Pancreas (tissue), 10 donors: ENCODE measurements around the gene BRPF3. TPM values are rescaled to one million over a fixed set of nuclear protein-coding genes. Genes with fewer than 3 reads are reported as not detected.

Experiments
- ATAC-seq, 4 donors: fragments of 200-7000 bp; cut with Tn5 transposase; one replicate each; pipeline versions ENCODE4 v1.8.0 to v1.9.1; 2020; ENCODE audit warnings: mild to moderate bottlenecking in 4 of 4, moderate library complexity in 4 of 4
- DNase-seq, 6 donors: peaks; one replicate each; pipeline ENCODE4 v3.0.0-alpha.2; 2020
- FAIRE-seq: peaks from 2 replicates; lab custom pipeline; 2012; peaks lifted over from hg19 to GRCh38; lab: Jason Lieb, UNC
- H3K27ac ChIP-seq, 4 donors: fragments of 200-600 bp; sonication (generic); 1 replicate in 3 of 4; 2 replicates in 1 of 4; pipeline versions ENCODE4 v1.5.0 to v1.8.0; 2020
- H3K27me3 ChIP-seq, 4 donors: fragments of 200-600 bp; one replicate each; pipeline ENCODE4 v1.8.0; 2021
- H3K36me3 ChIP-seq, 3 donors: fragments of 200-600 bp; sonication (generic) in 1 of 3; one replicate each; pipeline versions ENCODE4 v1.5.0 to v1.8.0; 2020 to 2021
- H3K4me1 ChIP-seq, 3 donors: fragments of 200-600 bp; one replicate each; pipeline ENCODE4 v1.8.0; 2021
- H3K4me3 ChIP-seq, 4 donors: fragments of 200-600 bp; sonication (generic) in 2 of 4; one replicate each; pipeline versions ENCODE4 v1.5.0 to v1.8.0; 2020 to 2021
- H3K9me3 ChIP-seq, 4 donors: fragments of 200-600 bp; one replicate each; pipeline ENCODE4 v1.8.0; 2021
- WGBS, 2 donors: extraction: QIAGEN DNeasy Blood & Tissue Kit; methylation state at CpG; one replicate each; pipeline ENCODE4 v1.1.7; 2013; 5-methylcytosine and 5-hydroxymethylcytosine counted together
- intact Hi-C, 3 donors: fragments of 100-400 bp; cut with DNase I; formaldehyde crosslinking; loops; one replicate each; pipeline versions ENCODE4 v1.11.1 to v1.14.2; 2022
- polyA plus RNA-seq, 2 donors: library from polyadenylated mRNA; stranded (reverse); fragments of 200-250 nt; gene quantifications; one replicate each; pipeline ENCODE4 v1.2.3, GENCODE V29; 2013
- total RNA-seq, 6 donors: library from RNA; stranded (reverse); fragmentation: NEBNext Ultra II Directional in 4 of 6; extraction: Animal tissue kit (Norgen Biotek cat#: 25700) in 4 of 6; gene quantifications; one replicate each; pipeline versions ENCODE4 v1.2.1 to v1.2.4, GENCODE V29; 2021 to 2023
- TF ChIP-seq, protein P1 (sequence below), 4 donors: fragments of 200-600 bp; sonication (generic) in 3 of 4; IDR thresholded peaks; one replicate each; pipeline versions ENCODE4 v1.5.0 to v1.8.0; 2021; ENCODE audit warnings: antibody characterized with exemption in 4 of 4
- donor health status: healthy with polysubstance abuse.
- donor health status: DM: no; HTN: no; CAD: no; lungs with moderate emphysema.
- donor health status: DM: no; HTN: no; CAD: no.
- donor health status: control.
- donor health status: control.
- donor health status: Bipolar disorder and iron deficiency.
- donor health status: DM: yes; HTN: yes; CAD: no.
- donor health status: DM: no; HTN: no; CAD: no.
- donor health status: DM: no; HTN: no; CAD: no.
- donor health status: DM: yes; HTN: yes; CAD: no.

Gene BRPF3
- total and polyA plus RNA-seq, 8 donors, result 8.4 to 27.0 (median 20.5) TPM

DNA sequence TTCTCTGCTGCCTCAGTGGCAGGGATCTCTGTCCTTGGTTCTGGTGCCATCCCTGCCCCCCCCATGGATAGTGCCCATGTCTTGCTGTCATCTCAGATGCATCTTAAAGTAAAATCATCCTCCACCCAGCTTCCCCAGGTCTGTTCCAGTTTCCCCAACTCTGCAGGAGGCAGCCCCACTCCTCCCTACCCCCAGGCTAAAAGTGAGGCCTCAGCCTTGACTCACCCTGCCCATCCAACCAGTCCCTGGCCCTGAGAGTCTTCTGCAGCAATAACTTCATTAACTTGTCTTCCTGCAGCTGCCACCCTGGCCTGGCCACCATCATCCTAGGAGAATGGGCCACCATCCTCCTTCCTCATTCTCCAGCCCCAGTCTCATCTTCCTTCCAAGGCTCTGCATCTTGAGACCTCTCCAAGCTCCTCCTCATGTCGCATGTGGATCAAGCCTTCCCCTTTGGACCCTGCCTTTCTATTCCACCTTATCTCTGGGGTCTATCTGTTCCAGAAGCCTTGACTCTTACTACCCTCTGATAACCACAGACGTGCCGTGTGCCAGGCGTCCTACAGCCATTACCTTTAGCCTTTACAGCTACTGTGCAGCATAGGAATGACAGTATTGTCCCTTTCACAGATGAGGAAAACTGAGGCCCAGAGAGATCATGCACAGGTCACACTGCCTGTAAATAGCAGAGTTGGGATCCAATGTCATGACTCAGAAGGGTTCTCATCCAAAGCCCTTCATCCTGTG is 71.4 kb downstream of the BRPF3 start:
- WGBS, 2 donors, result 62 to 65% methylated on average over 4 of the region's 4 CpGs
- H3K4me3 ChIP-seq, result no peak overlapping the region
- intact Hi-C loops, result no loop called here
- no peak for DNase-seq
- ATAC-seq, result no peak
- H3K36me3 ChIP-seq, result no peaks in the 10 kb centered on the region
- no peak for FAIRE-seq
- no peaks in the 10 kb centered on the region for H3K9me3 ChIP-seq
- no peaks in the 10 kb centered on the region for H3K4me1 ChIP-seq
- TF ChIP-seq, protein P1, sequence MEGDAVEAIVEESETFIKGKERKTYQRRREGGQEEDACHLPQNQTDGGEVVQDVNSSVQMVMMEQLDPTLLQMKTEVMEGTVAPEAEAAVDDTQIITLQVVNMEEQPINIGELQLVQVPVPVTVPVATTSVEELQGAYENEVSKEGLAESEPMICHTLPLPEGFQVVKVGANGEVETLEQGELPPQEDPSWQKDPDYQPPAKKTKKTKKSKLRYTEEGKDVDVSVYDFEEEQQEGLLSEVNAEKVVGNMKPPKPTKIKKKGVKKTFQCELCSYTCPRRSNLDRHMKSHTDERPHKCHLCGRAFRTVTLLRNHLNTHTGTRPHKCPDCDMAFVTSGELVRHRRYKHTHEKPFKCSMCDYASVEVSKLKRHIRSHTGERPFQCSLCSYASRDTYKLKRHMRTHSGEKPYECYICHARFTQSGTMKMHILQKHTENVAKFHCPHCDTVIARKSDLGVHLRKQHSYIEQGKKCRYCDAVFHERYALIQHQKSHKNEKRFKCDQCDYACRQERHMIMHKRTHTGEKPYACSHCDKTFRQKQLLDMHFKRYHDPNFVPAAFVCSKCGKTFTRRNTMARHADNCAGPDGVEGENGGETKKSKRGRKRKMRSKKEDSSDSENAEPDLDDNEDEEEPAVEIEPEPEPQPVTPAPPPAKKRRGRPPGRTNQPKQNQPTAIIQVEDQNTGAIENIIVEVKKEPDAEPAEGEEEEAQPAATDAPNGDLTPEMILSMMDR (IDR thresholded peaks at IDR 0.05), result no peak
- H3K27me3 ChIP-seq, result no peaks in the 10 kb centered on the region
- no peak overlapping the region for H3K27ac ChIP-seq

DNA sequence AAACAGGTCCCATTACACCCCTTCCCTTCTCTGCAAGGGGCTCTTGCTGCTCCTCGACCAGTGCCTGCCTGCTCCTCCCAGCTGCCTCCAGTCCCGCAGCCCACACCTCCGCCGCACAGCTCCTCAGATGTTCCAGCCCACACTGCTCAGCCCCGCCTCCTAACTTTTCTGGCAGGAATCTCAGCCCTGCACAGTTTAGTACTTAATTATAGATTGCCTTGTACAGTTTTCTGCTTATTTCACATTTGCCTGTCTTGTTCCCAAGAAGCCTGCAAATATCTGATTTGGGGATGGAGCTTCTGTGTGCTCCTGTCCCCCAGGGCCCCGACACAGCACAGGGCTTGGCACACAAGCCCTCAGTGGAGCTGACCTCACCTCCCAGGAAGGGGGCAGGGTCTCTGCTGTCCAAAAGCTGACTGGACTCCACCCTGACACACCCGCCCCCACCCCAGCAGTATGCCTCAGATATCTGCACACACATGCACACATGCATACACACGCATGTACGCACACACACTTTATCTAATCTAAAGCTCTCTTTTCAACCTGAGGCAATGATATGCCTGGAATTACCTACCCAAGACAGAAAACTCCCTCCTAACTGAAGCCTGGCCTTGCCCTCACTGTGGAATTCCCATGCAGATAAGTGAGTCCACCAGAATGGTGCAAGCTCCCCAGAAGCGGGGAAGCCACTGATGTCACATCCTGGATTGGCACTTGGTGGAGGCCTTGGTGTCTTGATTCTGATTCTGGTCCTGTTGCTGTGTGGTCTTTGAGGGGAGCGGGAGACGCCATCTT is 72.1 kb downstream of the BRPF3 start:
- Histone ChIP-seq H3K27ac (no peak overlapping the region), H3K9me3 (no peaks in the 10 kb centered on the region), H3K36me3 (no peaks in the 10 kb centered on the region), H3K4me3 (no peak overlapping the region), H3K4me1 (no peaks in the 10 kb centered on the region), H3K27me3 (no peaks in the 10 kb centered on the region)
- TF ChIP-seq, protein P1 (IDR thresholded peaks at IDR 0.05), result no peak
- ATAC-seq (peak; percentile 53 to 83 (median 74)), DNase-seq (no peak), FAIRE-seq (no peak)
- WGBS, 2 donors, result 45 to 51% methylated on average over 12 of the region's 12 CpGs
- intact Hi-C loops, result no loop called here

DNA sequence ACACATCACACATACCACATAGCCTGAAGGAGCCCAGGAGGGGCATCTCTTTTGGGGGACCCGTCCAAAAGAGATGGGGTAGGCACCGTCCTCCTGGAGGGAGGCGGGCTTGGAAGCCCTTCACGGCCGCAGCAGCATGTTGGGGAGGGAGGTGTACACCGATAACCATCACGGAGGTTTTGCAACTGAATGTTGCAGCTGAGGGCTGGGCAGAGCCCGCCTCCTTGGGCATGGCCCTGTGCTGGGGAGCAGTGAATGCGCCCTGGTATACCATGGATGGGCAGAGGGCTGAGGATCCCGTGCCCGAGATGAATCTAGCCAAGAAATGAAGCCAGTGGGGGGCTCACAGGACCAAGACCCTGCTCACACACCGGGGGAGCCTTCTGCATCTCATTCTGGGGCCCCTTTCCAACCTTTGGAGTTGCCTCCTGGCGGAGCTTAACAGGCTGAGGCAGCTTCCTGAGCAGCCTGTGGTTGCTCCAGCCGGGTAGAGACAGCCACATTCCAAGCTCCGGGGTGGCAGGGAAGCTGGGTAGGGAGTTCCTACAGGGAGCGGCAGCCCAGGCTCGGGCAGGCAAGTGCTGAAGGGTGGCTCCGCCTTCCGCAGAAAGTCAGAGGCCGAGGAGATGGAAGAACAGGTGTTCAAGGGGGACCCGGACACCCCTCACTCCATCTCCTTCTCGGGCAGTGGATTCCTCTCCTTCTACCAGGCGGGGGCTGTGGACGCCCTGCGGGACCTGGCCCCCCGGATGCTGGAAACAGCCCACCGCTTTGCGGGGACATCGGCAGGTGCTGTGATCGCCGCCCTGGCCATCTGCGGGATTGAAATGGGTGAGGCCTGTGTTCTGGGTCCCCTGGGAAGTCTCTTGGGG is 73.5 kb downstream of the BRPF3 start, which contains the start of gene PNPLA1:
Gene PNPLA1 (plus strand): TSS at position 227 of the 872 bp plus-strand sequence. CDS start 400 bp downstream, at position 627.
- ATAC-seq, result peak in 1 of 4 donors; percentile 22
- WGBS, 2 donors, result 75 to 81% methylated on average over 32 of the region's 32 CpGs
- no peak for FAIRE-seq
- intact Hi-C loops, result no loop called here
- H3K4me1 ChIP-seq, result no peaks in the 10 kb centered on the region
- no peaks in the 10 kb centered on the region for H3K9me3 ChIP-seq
- H3K27ac ChIP-seq, result no peak within 1 kb of the TSS
- DNase-seq, result peak in 1 of 6 donors; percentile 43
- H3K4me3 ChIP-seq, result no peak within 1 kb of the TSS
- TF ChIP-seq, protein P1 (IDR thresholded peaks at IDR 0.05), result no peak
- H3K36me3 ChIP-seq, result no peaks in the 10 kb centered on the region
- H3K27me3 ChIP-seq, result no peaks in the 10 kb centered on the region

DNA sequence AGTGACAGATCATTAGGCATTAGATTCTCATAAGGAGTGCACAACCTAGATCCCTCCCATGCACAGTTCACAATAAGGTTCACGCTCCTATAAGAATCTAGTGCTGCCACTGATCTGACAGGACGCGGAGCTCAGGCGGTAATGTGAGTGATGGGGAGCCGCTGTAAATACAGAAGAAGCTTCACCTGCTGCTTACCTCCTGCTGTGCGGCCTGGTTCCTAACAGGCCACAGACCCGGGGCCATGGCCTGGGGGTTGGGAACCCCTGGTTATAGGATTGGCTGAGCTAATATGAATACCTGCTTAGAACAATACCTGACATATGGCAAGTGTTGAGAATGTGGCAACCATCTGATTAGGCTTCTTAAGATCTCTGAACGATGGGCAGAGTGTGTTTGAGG is 75.7 kb downstream of the BRPF3 start:
- Histone ChIP-seq H3K4me1 (no peaks in the 10 kb centered on the region), H3K27me3 (no peaks in the 10 kb centered on the region), H3K9me3 (no peaks in the 10 kb centered on the region), H3K4me3 (no peak overlapping the region), H3K36me3 (no peaks in the 10 kb centered on the region), H3K27ac (no peak overlapping the region)
- TF ChIP-seq, protein P1 (IDR thresholded peaks at IDR 0.05), result no peak
- ATAC-seq, result no peak
- no peak for FAIRE-seq
- DNase-seq, result no peak
- WGBS, 2 donors, result 76 to 79% methylated on average over 8 of the region's 8 CpGs
- intact Hi-C loops, result no loop called here
